Measurements from ENCODE around the gene MACROD2.

Gene MACROD2

DNA sequence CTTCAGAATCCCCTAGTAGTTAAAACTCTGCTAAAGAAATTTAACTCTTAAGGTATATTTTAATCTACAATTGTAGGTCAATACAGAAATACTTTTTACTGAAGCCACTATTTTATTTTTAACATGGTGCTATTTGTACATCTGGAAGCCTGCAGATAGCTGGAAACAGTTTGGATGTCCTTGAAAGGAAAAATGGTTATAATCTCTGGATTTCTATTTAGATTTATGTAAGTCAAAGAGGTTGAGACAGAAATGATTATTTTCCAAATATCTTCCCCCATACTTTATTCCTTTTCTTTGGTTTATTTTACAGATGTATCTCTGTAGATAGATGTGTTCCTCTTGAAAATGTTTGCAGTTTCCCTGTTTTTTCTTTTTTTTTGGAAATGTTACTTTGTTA lies 1575.7 kb downstream of the MACROD2 start:
- Histone ChIP-seq H3K4me1 (no peaks in the 10 kb centered on the region), H3K4me2 (ENCODE audit: low read length) (no peak overlapping the region), H3K36me3 (ENCODE audit: control insufficient read depth, insufficient read depth, low read length) (no peaks in the 10 kb centered on the region), H3K9me3 (ENCODE audit: control insufficient read depth, low read length) (no peaks in the 10 kb centered on the region), H3K27me3 (ENCODE audit: control insufficient read depth, insufficient read depth, low read length) (no peaks in the 10 kb centered on the region), H3K4me3 (ENCODE audit: low read depth, low read length) (no peak overlapping the region), H3K79me2 (no peaks in the 10 kb centered on the region), H2AFZ (no peak overlapping the region), H3K27ac (no peak overlapping the region), H3K9ac (no peak overlapping the region)
- TF ChIP-seq, protein P1, sequence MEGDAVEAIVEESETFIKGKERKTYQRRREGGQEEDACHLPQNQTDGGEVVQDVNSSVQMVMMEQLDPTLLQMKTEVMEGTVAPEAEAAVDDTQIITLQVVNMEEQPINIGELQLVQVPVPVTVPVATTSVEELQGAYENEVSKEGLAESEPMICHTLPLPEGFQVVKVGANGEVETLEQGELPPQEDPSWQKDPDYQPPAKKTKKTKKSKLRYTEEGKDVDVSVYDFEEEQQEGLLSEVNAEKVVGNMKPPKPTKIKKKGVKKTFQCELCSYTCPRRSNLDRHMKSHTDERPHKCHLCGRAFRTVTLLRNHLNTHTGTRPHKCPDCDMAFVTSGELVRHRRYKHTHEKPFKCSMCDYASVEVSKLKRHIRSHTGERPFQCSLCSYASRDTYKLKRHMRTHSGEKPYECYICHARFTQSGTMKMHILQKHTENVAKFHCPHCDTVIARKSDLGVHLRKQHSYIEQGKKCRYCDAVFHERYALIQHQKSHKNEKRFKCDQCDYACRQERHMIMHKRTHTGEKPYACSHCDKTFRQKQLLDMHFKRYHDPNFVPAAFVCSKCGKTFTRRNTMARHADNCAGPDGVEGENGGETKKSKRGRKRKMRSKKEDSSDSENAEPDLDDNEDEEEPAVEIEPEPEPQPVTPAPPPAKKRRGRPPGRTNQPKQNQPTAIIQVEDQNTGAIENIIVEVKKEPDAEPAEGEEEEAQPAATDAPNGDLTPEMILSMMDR (IDR thresholded peaks at IDR 0.05): no peak

DNA sequence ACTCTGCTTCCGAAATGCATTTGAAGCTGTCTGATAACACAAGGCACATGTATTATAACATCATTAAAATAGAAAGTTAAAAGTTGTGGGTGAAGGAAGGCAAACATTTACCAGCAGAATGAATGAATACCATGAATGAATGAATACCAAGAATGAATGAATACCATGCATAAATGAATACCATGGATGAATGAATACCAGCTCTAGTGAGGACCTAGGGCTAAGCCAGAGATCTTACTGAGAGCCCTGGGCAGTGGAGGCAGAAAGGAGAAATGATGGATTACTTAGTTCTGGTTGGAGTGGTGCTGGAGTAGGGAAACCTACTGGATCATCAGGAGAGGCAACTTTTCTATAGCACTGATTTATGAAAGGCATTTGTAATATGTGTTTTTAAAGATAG lies 1579.9 kb downstream of the MACROD2 start:
- TF ChIP-seq, protein P1 (IDR thresholded peaks at IDR 0.05): no peak

GRCh38 chr20:15576411-15576810 lies 1581.1 kb downstream of the MACROD2 start:
- Histone ChIP-seq H3K27me3 (ENCODE audit: control insufficient read depth, insufficient read depth, low read length) (no peaks in the 10 kb centered on the region), H3K79me2 (no peaks in the 10 kb centered on the region), H3K27ac (no peak overlapping the region), H3K4me2 (ENCODE audit: low read length) (no peak overlapping the region), H3K4me1 (no peaks in the 10 kb centered on the region), H3K4me3 (ENCODE audit: low read depth, low read length) (no peak overlapping the region), H3K9me3 (ENCODE audit: control insufficient read depth, low read length) (no peaks in the 10 kb centered on the region), H3K9ac (no peak overlapping the region), H2AFZ (no peak overlapping the region), H3K36me3 (ENCODE audit: control insufficient read depth, insufficient read depth, low read length) (no peaks in the 10 kb centered on the region)
- TF ChIP-seq, protein P1 (IDR thresholded peaks at IDR 0.05): no peak

More for the DNA sequence above, 1579.9 kb downstream of the MACROD2 start:
- no peak overlapping the region for H3K27ac ChIP-seq
- no peak overlapping the region for H3K4me3 ChIP-seq (ENCODE audit: low read depth, low read length)
- no peaks in the 10 kb centered on the region for H3K4me1 ChIP-seq
- H3K9me3 ChIP-seq (ENCODE audit: control insufficient read depth, low read length): no peaks in the 10 kb centered on the region
- no peak overlapping the region for H3K9ac ChIP-seq
- no peaks in the 10 kb centered on the region for H3K36me3 ChIP-seq (ENCODE audit: control insufficient read depth, insufficient read depth, low read length)
- no peak overlapping the region for H3K4me2 ChIP-seq (ENCODE audit: low read length)
- no peaks in the 10 kb centered on the region for H3K27me3 ChIP-seq (ENCODE audit: control insufficient read depth, insufficient read depth, low read length)
- no peak overlapping the region for H2AFZ ChIP-seq
- no peaks in the 10 kb centered on the region for H3K79me2 ChIP-seq

GRCh38 chr20:15578113-15578512 lies 1582.8 kb downstream of the MACROD2 start:
- no peaks in the 10 kb centered on the region for H3K27me3 ChIP-seq (ENCODE audit: control insufficient read depth, insufficient read depth, low read length)
- H3K27ac ChIP-seq: no peak overlapping the region
- H3K4me1 ChIP-seq: no peaks in the 10 kb centered on the region
- TF ChIP-seq, protein P1 (IDR thresholded peaks at IDR 0.05): no peak
- H3K36me3 ChIP-seq (ENCODE audit: control insufficient read depth, insufficient read depth, low read length): no peaks in the 10 kb centered on the region
- no peaks in the 10 kb centered on the region for H3K9me3 ChIP-seq (ENCODE audit: control insufficient read depth, low read length)
- no peak overlapping the region for H3K9ac ChIP-seq
- H3K4me2 ChIP-seq (ENCODE audit: low read length): no peak overlapping the region
- no peak overlapping the region for H3K4me3 ChIP-seq (ENCODE audit: low read depth, low read length)
- no peak overlapping the region for H2AFZ ChIP-seq
- no peaks in the 10 kb centered on the region for H3K79me2 ChIP-seq

DNA sequence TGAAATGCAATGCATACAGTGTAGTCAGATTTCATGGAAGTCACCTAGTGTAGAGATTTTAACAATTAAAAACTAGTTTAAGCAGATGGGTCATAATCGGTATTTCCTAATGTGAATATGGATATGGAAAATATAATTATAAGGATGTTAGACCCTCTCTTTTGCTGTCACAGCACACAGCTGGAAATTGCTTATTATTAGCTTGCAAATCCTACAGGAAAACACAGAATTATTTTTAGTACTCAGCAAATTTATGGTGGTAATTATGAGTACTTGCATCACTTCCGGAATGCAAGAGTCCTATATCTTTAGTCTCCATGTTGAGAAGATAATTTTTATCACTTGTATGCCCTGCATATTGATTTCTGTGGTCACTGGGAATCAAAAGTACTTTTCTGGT lies 1584.4 kb downstream of the MACROD2 start:
- H3K36me3 ChIP-seq (ENCODE audit: control insufficient read depth, insufficient read depth, low read length): no peaks in the 10 kb centered on the region
- H3K27me3 ChIP-seq (ENCODE audit: control insufficient read depth, insufficient read depth, low read length): no peaks in the 10 kb centered on the region
- H2AFZ ChIP-seq: no peak overlapping the region
- TF ChIP-seq, protein P1 (IDR thresholded peaks at IDR 0.05): no peak
- no peaks in the 10 kb centered on the region for H3K79me2 ChIP-seq
- H3K4me1 ChIP-seq: no peaks in the 10 kb centered on the region
- no peak overlapping the region for H3K27ac ChIP-seq
- no peaks in the 10 kb centered on the region for H3K9me3 ChIP-seq (ENCODE audit: control insufficient read depth, low read length)
- H3K4me2 ChIP-seq (ENCODE audit: low read length): no peak overlapping the region
- no peak overlapping the region for H3K9ac ChIP-seq
- no peak overlapping the region for H3K4me3 ChIP-seq (ENCODE audit: low read depth, low read length)

Data from parathyroid adenoma (tissue), 2 donors.